Left lung (tissue), 10 donors: Measurements from ENCODE around the gene KRT20. TPM values are rescaled to one million over a fixed set of nuclear protein-coding genes. Genes with fewer than 3 reads are reported as not detected.
"Not testable (repeated sequence)": the region's sequence is repeated elsewhere in the genome, so short reads cannot be mapped to it uniquely, and the experiment has no call there.

Source experiments
- ATAC-seq: fragments of 200-7000 bp; cut with Tn5 transposase; one replicate; pipeline ENCODE4 v1.9.1; 2020; ENCODE audit warnings: moderate library complexity
- DNase-seq, 4 donors: peaks; one replicate each; pipeline ENCODE4 v3.0.0-alpha.2; 2013 to 2020
- H3K27ac ChIP-seq, 2 donors: fragments of 200-600 bp; sonication (generic) in 1 of 2; one replicate each; pipeline versions ENCODE4 v1.5.0 to v1.8.0; 2020 to 2021
- H3K27me3 ChIP-seq, 2 donors: fragments of 200-600 bp; sonication (generic) in 1 of 2; one replicate each; pipeline versions ENCODE4 v1.5.0 to v1.8.0; 2020 to 2021
- H3K36me3 ChIP-seq, 2 donors: fragments of 200-600 bp; sonication (generic) in 1 of 2; one replicate each; pipeline versions ENCODE4 v1.5.0 to v1.8.0; 2020 to 2021
- H3K4me1 ChIP-seq, 2 donors: fragments of 200-600 bp; one replicate each; pipeline ENCODE4 v1.8.0; 2021
- H3K4me3 ChIP-seq, 2 donors: fragments of 200-600 bp; sonication (generic) in 1 of 2; one replicate each; pipeline versions ENCODE4 v1.5.0 to v1.8.0; 2020 to 2021; ENCODE audit warnings: mild to moderate bottlenecking in 1 of 2
- H3K9me3 ChIP-seq, 2 donors: fragments of 200-600 bp; sonication (generic) in 1 of 2; one replicate each; pipeline versions ENCODE4 v1.5.0 to v1.8.0; 2020 to 2021
- intact Hi-C, 2 donors: fragments of 100-400 bp; cut with DNase I; formaldehyde crosslinking; loops; one replicate each; pipeline versions ENCODE4 v1.11.2 to v1.14.2; 2022
- polyA plus RNA-seq, 6 donors: library from polyadenylated mRNA; unstranded; fragments of 120-200 nt; gene quantifications; one replicate each; pipeline ENCODE4 v1.2.1, GENCODE V29; 2013; ENCODE audit not compliant: insufficient read length in 6 of 6
- total RNA-seq, 2 donors: library from RNA; stranded (reverse); fragmentation: NEBNext Ultra II Directional; extraction: Animal tissue kit (Norgen Biotek cat#: 25700); gene quantifications; one replicate each; pipeline ENCODE4 v1.2.1, GENCODE V29; 2021
- TF ChIP-seq, protein P1 (sequence below), 2 donors: fragments of 200-600 bp; sonication (generic) in 1 of 2; IDR thresholded peaks; one replicate each; pipeline versions ENCODE4 v1.5.0 to v1.8.0; 2021; ENCODE audit warnings: antibody characterized with exemption in 2 of 2
- donor health status: DM: no; HTN: yes; CAD: no.
- donor health status: DM: no; HTN: no; CAD: no.

Gene KRT20
- total and polyA plus RNA-seq, 8 donors, result 0.09 to 0.26 TPM; not detected in 6

DNA sequence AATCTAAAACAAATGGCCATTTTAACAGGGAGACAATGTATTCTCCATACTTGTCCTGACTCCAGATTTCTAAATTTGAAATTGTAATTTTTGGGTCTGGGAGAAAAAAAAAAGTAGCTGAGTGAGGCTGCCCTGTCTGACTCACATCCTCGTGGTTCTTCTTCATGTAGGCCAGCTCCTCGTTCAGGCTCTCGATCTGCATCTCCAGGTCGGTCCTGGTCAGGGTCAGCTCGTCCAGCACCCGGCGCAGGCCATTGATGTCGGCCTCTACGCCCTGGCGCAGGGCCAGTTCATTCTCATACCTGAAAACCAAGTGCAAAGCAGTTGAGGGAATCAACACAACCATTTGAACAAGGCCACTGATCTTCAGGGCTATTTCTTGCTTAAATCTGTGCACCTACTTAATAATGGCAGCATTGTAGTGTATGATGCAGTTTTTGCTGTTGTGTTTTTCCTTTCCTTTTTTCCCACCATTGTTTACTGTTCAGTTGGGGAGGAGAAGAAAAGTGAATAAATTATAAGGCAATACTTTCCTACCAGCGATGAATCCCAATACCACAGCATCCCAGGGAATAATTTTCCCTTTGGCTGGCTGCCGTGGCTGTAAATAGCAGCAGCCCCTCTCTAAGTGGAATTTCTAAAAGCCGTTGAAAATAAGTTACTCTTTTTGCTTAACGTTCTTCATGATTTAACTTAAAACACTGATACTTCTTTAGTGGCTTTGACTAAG lies 20.2 kb downstream of the KRT20 start:
- Histone ChIP-seq H3K9me3 (no peaks in the 10 kb centered on the region), H3K27ac (no peak overlapping the region), H3K27me3 (peaks cover 0 to 27% of the 10 kb centered on the region in 2 donors), H3K4me1 (no peaks in the 10 kb centered on the region), H3K36me3 (no peaks in the 10 kb centered on the region), H3K4me3 (no peak overlapping the region)
- TF ChIP-seq, protein P1, sequence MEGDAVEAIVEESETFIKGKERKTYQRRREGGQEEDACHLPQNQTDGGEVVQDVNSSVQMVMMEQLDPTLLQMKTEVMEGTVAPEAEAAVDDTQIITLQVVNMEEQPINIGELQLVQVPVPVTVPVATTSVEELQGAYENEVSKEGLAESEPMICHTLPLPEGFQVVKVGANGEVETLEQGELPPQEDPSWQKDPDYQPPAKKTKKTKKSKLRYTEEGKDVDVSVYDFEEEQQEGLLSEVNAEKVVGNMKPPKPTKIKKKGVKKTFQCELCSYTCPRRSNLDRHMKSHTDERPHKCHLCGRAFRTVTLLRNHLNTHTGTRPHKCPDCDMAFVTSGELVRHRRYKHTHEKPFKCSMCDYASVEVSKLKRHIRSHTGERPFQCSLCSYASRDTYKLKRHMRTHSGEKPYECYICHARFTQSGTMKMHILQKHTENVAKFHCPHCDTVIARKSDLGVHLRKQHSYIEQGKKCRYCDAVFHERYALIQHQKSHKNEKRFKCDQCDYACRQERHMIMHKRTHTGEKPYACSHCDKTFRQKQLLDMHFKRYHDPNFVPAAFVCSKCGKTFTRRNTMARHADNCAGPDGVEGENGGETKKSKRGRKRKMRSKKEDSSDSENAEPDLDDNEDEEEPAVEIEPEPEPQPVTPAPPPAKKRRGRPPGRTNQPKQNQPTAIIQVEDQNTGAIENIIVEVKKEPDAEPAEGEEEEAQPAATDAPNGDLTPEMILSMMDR (IDR thresholded peaks at IDR 0.05), result no peak
- intact Hi-C loops, result no loop called here
- DNase-seq (peak in 1 of 4 donors; percentile 47), ATAC-seq (no peak)

DNA sequence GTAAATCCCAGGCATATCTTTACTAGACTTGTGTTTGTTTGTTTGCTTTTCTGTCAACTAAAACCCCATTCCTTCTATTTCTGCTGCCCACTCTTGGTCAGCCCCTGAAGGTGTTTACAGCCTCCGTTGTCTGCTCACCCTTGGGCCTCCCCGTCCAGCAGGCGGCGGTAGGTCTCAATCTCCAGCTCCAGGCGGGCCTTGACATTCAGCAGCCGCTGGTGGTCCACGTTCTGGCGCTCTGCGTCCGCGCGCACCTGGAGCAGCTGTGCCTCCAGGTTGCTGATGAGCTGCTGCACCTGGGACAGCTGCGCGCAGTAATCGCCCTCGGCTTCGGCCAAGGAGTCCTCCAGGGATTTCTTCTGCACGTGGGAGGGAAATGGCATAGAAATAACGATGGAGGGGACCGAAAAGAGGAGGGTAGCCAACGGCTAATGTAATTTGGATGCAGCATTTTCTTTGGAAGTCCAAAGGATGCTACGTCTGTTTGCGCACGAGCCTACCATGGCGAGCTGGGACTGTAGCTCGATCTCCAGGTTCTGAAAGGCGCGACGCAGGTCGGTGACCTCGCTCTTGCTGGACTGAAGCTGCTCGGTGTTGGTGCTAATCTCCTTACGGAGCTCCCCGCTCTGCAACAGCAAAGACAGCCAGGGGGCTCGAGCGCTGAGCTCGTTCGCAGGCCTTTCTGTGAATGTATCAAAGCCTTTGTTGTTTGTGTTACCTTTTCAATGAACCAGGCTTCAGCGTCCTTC lies 21.9 kb downstream of the KRT20 start:
- no peaks in the 10 kb centered on the region for H3K4me1 ChIP-seq
- peak in 2 of 4 donors; percentile 15 to 71 for DNase-seq
- no peak overlapping the region for H3K27ac ChIP-seq
- TF ChIP-seq, protein P1 (IDR thresholded peaks at IDR 0.05), result no peak
- H3K36me3 ChIP-seq, result no peaks in the 10 kb centered on the region
- no peak overlapping the region for H3K4me3 ChIP-seq
- peaks cover 0 to 17% of the 10 kb centered on the region in 2 donors for H3K27me3 ChIP-seq
- intact Hi-C loops, result no loop called here
- H3K9me3 ChIP-seq, result no peaks in the 10 kb centered on the region
- ATAC-seq, result peak; percentile 38

DNA sequence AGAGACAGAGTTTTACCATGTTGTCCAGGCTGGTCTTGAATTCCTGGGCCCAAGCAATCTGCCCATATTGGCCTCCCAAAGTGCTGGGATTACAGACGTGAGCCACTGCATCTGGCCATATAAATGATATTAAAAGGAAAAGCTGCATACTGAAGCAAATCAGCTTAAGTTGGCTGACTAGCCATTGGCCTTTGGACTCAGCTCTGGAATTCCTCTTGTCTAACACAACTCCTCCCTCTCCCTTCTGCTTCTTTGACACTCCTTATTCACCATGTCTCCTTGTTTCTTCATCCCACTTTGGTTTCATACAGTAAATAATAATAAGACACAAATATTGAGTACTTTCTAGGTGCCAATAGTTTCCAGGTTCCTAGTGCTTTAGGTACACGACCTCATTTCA lies 25.5 kb downstream of the KRT20 start:
- no peak for ATAC-seq
- Histone ChIP-seq H3K27ac (no peak overlapping the region), H3K36me3 (no peaks in the 10 kb centered on the region), H3K4me1 (peaks cover 0 to 2% of the 10 kb centered on the region in 2 donors), H3K27me3 (peaks cover 0 to 17% of the 10 kb centered on the region in 2 donors), H3K4me3 (no peak overlapping the region), H3K9me3 (no peaks in the 10 kb centered on the region)
- intact Hi-C loops, result no loop called here
- TF ChIP-seq, protein P1 (IDR thresholded peaks at IDR 0.05), result no peak
- no peak for DNase-seq

DNA sequence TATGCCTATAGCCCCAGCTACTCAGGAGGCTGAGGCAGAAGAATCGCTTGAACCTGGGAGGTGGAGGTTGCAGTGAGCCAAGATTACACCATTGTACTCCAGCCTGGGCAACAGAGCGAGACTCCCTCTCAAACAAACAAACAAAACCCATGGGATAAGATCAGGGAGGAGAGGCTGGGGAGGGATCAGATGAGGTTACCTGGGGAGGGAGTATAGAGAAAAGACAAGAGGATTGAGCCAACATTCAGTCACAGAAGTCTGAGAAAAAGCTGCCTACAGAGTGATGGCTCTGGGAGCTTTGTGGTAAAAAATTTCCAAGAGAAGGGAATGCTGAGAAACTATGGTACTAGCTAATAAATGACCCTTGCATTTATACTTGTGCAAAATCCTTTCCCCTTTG lies 26.4 kb downstream of the KRT20 start:
- H3K4me1 ChIP-seq, H3K9me3 ChIP-seq, ATAC-seq, DNase-seq, H3K27ac ChIP-seq, intact Hi-C loops, H3K36me3 ChIP-seq, H3K4me3 ChIP-seq: not testable (repeated sequence)
- peaks cover 0 to 17% of the 10 kb centered on the region in 2 donors for H3K27me3 ChIP-seq

DNA sequence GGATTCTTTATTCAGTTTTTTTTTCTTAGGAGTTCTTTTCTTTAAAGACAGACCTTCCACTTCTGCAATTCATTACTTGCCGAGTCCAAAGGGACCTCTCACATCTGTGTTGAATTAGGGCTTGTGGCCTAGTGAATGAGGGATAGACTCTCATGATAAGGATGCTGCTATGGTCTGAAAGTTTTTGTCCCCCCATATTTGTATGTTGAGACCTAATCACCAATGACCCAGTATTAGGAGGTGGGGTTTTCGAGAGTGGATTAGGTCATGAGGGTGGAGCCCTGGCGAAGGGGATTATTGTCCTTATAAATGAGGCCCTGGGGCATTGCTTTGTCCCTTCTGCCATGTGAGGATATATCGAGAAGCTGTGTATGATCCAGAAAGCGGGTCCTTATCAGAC lies 27.5 kb downstream of the KRT20 start:
- DNase-seq, result no peak
- TF ChIP-seq, protein P1 (IDR thresholded peaks at IDR 0.05), result no peak
- intact Hi-C loops, result no loop called here
- H3K4me3 ChIP-seq, result no peak overlapping the region
- no peaks in the 10 kb centered on the region for H3K9me3 ChIP-seq
- H3K27me3 ChIP-seq, result peaks cover 0 to 7% of the 10 kb centered on the region in 2 donors
- no peak overlapping the region for H3K27ac ChIP-seq
- no peaks in the 10 kb centered on the region for H3K36me3 ChIP-seq
- peaks cover 0 to 9% of the 10 kb centered on the region in 2 donors for H3K4me1 ChIP-seq
- ATAC-seq, result no peak
